ENCODE measurements around the gene TMEM38B.

DNA sequence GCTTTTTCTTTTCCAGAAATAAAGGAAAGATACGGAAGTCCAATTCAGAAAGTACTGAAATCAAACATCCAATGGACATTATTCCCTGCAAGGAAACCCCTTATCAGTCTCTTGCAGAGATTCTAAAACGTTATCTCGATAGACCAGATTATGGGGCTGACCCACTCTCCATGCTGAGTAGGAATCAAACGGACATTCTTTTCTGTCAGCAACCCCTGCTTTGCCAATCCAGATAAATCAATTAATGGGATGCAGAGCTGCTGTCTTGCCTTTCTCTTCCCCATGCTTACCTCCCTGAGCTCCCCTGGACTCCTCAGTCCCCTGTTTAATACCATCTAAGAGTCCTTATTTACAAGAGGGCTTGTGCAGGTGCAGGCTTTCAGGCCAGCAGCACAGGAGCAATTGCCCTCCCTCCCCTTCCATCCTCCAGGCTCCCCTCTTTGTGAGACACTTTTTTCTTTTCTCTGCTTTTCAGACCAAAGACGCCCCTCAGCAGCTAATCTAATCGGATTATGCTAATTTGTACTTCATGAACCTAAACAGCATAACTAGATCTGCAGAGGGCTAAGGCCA, 17.9 kb upstream of the TMEM38B start:
- TF ChIP-seq POLR2AphosphoS5 (IDR thresholded peaks at IDR 0.05; ENCODE audit: low read depth): no peak
- TF ChIP-seq, protein P1, sequence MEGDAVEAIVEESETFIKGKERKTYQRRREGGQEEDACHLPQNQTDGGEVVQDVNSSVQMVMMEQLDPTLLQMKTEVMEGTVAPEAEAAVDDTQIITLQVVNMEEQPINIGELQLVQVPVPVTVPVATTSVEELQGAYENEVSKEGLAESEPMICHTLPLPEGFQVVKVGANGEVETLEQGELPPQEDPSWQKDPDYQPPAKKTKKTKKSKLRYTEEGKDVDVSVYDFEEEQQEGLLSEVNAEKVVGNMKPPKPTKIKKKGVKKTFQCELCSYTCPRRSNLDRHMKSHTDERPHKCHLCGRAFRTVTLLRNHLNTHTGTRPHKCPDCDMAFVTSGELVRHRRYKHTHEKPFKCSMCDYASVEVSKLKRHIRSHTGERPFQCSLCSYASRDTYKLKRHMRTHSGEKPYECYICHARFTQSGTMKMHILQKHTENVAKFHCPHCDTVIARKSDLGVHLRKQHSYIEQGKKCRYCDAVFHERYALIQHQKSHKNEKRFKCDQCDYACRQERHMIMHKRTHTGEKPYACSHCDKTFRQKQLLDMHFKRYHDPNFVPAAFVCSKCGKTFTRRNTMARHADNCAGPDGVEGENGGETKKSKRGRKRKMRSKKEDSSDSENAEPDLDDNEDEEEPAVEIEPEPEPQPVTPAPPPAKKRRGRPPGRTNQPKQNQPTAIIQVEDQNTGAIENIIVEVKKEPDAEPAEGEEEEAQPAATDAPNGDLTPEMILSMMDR (IDR thresholded peaks at IDR 0.05; ENCODE audit: insufficient read depth, low read length): no peak
- TF ChIP-seq GABPA (IDR thresholded peaks at IDR 0.05; ENCODE audit: low read depth): no peak
- TF ChIP-seq SPI1 (IDR thresholded peaks at IDR 0.05; ENCODE audit: borderline replicate concordance, low read depth): no peak
- TF ChIP-seq, protein P2, sequence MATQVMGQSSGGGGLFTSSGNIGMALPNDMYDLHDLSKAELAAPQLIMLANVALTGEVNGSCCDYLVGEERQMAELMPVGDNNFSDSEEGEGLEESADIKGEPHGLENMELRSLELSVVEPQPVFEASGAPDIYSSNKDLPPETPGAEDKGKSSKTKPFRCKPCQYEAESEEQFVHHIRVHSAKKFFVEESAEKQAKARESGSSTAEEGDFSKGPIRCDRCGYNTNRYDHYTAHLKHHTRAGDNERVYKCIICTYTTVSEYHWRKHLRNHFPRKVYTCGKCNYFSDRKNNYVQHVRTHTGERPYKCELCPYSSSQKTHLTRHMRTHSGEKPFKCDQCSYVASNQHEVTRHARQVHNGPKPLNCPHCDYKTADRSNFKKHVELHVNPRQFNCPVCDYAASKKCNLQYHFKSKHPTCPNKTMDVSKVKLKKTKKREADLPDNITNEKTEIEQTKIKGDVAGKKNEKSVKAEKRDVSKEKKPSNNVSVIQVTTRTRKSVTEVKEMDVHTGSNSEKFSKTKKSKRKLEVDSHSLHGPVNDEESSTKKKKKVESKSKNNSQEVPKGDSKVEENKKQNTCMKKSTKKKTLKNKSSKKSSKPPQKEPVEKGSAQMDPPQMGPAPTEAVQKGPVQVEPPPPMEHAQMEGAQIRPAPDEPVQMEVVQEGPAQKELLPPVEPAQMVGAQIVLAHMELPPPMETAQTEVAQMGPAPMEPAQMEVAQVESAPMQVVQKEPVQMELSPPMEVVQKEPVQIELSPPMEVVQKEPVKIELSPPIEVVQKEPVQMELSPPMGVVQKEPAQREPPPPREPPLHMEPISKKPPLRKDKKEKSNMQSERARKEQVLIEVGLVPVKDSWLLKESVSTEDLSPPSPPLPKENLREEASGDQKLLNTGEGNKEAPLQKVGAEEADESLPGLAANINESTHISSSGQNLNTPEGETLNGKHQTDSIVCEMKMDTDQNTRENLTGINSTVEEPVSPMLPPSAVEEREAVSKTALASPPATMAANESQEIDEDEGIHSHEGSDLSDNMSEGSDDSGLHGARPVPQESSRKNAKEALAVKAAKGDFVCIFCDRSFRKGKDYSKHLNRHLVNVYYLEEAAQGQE (IDR thresholded peaks at IDR 0.05; ENCODE audit: insufficient replicate concordance, low read depth): no peak

Data from HL-60 (cell line).